Iris pigment epithelial cell (primary cell): ENCODE measurements around the gene TTYH2.

Experiments
- DNase-seq: peaks from one replicate; pipeline ENCODE4 v3.0.0-alpha.2; 2011; ENCODE audit warnings: low read depth

The TTYH2 gene

GRCh38 chr17:74295625-74296547 is 82.5 kb downstream of the TTYH2 start:
- DNase-seq, result no peak

GRCh38 chr17:74296548-74296936 is 83.2 kb downstream of the TTYH2 start:
- peak; percentile 59 for DNase-seq

DNA sequence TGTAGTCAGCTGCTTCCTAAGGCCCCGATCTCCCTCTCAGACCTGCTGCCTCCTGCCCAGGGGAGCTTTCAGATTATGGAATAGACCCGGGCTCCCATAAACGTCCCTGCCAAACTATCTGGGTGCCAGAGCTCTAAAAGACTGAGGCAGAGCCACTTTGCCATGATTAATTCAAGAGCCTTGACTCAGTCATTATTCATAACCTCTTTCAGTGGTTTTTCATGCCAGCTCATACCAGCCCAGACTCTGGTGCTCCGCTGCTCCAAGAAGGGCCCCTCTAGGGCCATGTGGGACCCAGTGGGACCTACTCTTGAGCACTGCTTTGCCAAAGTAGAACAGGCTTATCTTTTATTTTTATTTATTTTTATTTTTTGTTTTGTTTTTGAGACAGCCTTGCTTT is 84.6 kb downstream of the TTYH2 start:
- no peak for DNase-seq

- DNase-seq, result no peak
Observed at GRCh38 chr17:74298778-74299177, 85.4 kb downstream of the TTYH2 start.

GRCh38 chr17:74299226-74300009 is 86.0 kb downstream of the TTYH2 start:
- DNase-seq, result no peak

DNA sequence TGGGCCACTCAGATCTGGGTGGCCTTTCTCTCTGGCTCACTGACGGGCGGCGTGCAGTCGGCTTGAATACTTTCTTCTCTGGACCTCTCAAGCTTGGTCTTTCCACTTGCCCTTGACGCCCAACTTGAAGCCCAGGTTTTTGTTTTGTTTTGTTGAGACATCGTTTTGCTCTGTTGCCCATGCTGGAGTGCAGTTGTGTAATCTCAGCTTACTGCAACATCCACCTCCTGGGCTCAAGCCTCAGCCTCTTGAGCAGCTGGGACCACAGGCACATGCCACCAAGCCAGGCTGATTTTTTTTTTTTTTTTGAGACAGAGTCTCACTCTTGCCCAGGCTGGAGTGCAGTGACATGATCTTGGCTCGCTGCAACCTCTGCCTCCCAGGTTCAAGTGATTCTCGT is 89.9 kb downstream of the TTYH2 start:
- no peak for DNase-seq

DNA sequence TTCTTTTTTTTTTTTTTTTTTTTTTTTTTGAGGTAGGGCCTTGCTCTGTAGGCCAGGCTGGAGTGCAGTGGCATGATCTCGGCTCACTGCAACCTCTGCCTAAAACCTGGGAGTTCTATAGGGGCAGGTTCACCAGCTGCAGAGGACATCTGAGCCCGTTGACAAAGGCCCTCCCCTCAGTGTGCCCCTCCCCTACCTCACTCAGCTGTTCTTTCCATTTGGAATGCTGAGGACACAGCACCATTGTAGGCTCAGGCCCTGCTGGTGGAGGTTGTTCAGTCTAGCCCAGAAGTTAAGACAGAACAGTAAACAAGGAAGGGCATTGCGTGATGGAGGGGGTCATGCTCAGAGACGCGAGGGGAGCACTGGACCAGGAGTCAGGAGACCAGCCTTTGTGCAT is 90.8 kb downstream of the TTYH2 start:
- no peak for DNase-seq

DNA sequence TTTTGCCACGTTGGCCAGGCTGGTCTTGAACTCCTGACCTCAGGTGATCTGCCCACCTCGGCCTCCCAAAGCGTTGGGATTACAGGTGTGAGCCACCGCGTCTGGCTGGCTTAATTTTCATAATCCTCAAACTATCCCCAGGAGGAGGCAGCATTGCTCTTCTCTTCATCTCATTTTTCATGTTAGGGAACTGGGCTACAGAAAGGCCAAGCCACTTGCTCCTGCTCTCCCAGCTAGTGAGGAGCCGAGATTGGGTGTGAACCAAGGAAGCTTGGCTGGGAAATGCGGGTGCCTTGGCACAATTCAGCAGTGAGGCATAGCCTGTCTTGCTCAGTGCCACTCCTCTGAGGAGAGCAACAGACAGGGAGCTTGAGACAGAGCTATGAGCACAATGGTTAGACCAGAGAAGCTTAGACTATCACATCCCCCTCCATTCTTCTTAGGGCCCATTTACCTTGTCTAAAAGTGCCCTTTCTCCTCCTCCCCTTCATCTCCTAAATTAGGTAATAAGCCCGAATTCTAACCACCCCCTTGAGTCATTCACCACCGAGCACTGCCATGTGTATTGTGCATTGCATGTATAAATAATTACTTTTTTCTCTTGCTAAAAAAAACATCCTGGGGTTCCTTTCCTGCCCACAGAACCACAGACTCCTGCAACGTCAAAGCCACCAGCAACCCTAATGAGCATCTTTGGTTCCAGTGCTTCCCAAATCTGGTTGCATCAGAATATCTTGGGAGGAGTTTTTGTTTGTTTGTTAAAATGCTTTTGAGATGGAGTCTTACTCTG is 92.7 kb downstream of the TTYH2 start:
- no peak for DNase-seq

GRCh38 chr17:74307984-74308773 is 94.8 kb downstream of the TTYH2 start:
- no peak for DNase-seq

DNA sequence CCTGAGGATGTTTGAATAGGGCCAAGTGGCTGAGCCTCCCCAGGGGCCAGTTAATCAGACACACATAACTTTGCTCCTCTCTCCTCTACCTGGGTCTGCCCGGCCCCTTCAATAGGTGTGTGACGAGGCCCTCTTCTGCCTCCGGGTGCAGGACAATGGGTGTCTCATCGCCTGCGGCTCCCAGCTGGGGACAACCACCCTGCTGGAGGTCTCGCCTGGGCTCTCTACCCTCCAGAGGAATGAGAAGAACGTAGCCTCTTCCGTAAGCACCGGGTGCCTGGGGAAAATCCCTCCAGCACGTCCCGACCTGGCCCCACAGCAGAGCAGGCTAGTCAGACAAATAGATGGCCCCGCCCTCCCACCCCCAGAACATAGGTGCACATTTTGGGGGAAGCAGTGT is 96.5 kb downstream of the TTYH2 start:
- DNase-seq, result no peak
